SK-N-MC (cell line): ENCODE results near the gene DAB1.

Source experiments
- EZH2 ChIP-seq: fragments of 200-600 bp; sonication (generic); IDR thresholded peaks from one replicate; pipeline ENCODE4 v1.6.1; 2017; ENCODE audit warnings: antibody characterized with exemption
- FOXP2 ChIP-seq: optimal IDR thresholded peaks from 2 replicates; pipeline ENCODE3; 2011; ENCODE audit warnings: mild to moderate bottlenecking, moderate library complexity; ENCODE audit not compliant: insufficient read depth; ENCODE audit errors: extremely low read length, control extremely low read depth
- POLR2AphosphoS5 ChIP-seq: IDR thresholded peaks from 2 replicates; pipeline ENCODE4 v1.6.1; 2012; ENCODE audit warnings: mild to moderate bottlenecking, low read depth, low read length, borderline replicate concordance

GRCh38 chr1:57188168-57188567 lies 235.7 kb downstream of the DAB1 start:
- no peak for TF ChIP-seq POLR2AphosphoS5
- no peak for TF ChIP-seq FOXP2
- TF ChIP-seq EZH2 = no peak
